ENCODE data around the gene SNX5. TPM values are rescaled to one million over a fixed set of nuclear protein-coding genes. Genes with fewer than 3 reads are reported as not detected.

The SNX5 gene
- total RNA-seq, 2 donors from 2014 or later, result 175 to 201 TPM

GRCh38 chr20:17959257-17959627 lies 9.4 kb downstream of the SNX5 start:
- ATAC-seq (replicated peaks), result peak; percentile 56
- Mint-ChIP-seq H3K4me1 (peaks cover 53% of the 10 kb centered on the region), H3K27me3 (no peaks in the 10 kb centered on the region), H3K4me3 (peak overlapping the region; percentile 98), H3K36me3 (ENCODE audit: low read depth) (peaks cover 99% of the 10 kb centered on the region), H3K9me3 (no peaks in the 10 kb centered on the region), H3K27ac (peak overlapping the region; percentile 79)

GRCh38 chr20:17958373-17959256 lies 10.0 kb downstream of the SNX5 start:
- peak overlapping the region; percentile 79 for H3K27ac Mint-ChIP-seq
- peak overlapping the region; percentile 98 for H3K4me3 Mint-ChIP-seq
- no peaks in the 10 kb centered on the region for H3K9me3 Mint-ChIP-seq
- no peak for ATAC-seq (replicated peaks)
- H3K4me1 Mint-ChIP-seq, result peaks cover 49% of the 10 kb centered on the region
- H3K27me3 Mint-ChIP-seq, result no peaks in the 10 kb centered on the region
- peaks cover 99% of the 10 kb centered on the region for H3K36me3 Mint-ChIP-seq (ENCODE audit: low read depth)

- H3K27ac Mint-ChIP-seq, result peak overlapping the region; percentile 38
- ATAC-seq (replicated peaks), result no peak
- H3K4me3 Mint-ChIP-seq, result peak overlapping the region; percentile 98
- H3K9me3 Mint-ChIP-seq, result no peaks in the 10 kb centered on the region
- H3K36me3 Mint-ChIP-seq (ENCODE audit: low read depth), result peaks cover 99% of the 10 kb centered on the region
- H3K27me3 Mint-ChIP-seq, result no peaks in the 10 kb centered on the region
- H3K4me1 Mint-ChIP-seq, result peaks cover 41% of the 10 kb centered on the region
Observed at GRCh38 chr20:17957505-17958363, 10.9 kb downstream of the SNX5 start.

GRCh38 chr20:17956099-17956685 lies 12.4 kb downstream of the SNX5 start:
- H3K4me1 Mint-ChIP-seq, result peaks cover 26% of the 10 kb centered on the region
- H3K27ac Mint-ChIP-seq, result peak overlapping the region; percentile 57
- ATAC-seq (replicated peaks), result no peak
- H3K9me3 Mint-ChIP-seq, result no peaks in the 10 kb centered on the region
- H3K36me3 Mint-ChIP-seq (ENCODE audit: low read depth), result peaks cover 99% of the 10 kb centered on the region
- H3K27me3 Mint-ChIP-seq, result no peaks in the 10 kb centered on the region
- no peak overlapping the region for H3K4me3 Mint-ChIP-seq

GRCh38 chr20:17955302-17955701 lies 13.3 kb downstream of the SNX5 start:
- H3K27ac Mint-ChIP-seq, result peak overlapping the region; percentile 57
- H3K4me1 Mint-ChIP-seq, result peaks cover 23% of the 10 kb centered on the region

GRCh38 chr20:17953935-17954334 lies 14.7 kb downstream of the SNX5 start:
- Mint-ChIP-seq H3K9me3 (no peaks in the 10 kb centered on the region), H3K27ac (peak overlapping the region; percentile 47), H3K4me1 (peaks cover 12% of the 10 kb centered on the region), H3K4me3 (no peak overlapping the region), H3K27me3 (no peaks in the 10 kb centered on the region), H3K36me3 (ENCODE audit: low read depth) (peaks cover 100% of the 10 kb centered on the region)
- ATAC-seq (replicated peaks), result no peak

More at GRCh38 chr20:17955302-17955701, 13.3 kb downstream of the SNX5 start:
- Mint-ChIP-seq H3K9me3 (no peaks in the 10 kb centered on the region), H3K27me3 (no peaks in the 10 kb centered on the region), H3K36me3 (ENCODE audit: low read depth) (peaks cover 99% of the 10 kb centered on the region), H3K4me3 (no peak overlapping the region)
- peak; percentile 13 for ATAC-seq (replicated peaks)

GRCh38 chr20:17952692-17953684 lies 15.6 kb downstream of the SNX5 start:
- no peak for ATAC-seq (replicated peaks)
- Mint-ChIP-seq H3K4me3 (no peak overlapping the region), H3K27me3 (no peaks in the 10 kb centered on the region), H3K4me1 (peaks cover 6% of the 10 kb centered on the region), H3K36me3 (ENCODE audit: low read depth) (peaks cover 100% of the 10 kb centered on the region), H3K27ac (no peak overlapping the region), H3K9me3 (no peaks in the 10 kb centered on the region)

- Mint-ChIP-seq H3K4me1 (no peaks in the 10 kb centered on the region), H3K4me3 (no peak overlapping the region), H3K27ac (no peak overlapping the region), H3K36me3 (ENCODE audit: low read depth) (peaks cover 100% of the 10 kb centered on the region), H3K9me3 (no peaks in the 10 kb centered on the region), H3K27me3 (no peaks in the 10 kb centered on the region)
- ATAC-seq (replicated peaks), result no peak
Observed at GRCh38 chr20:17951323-17951722, 17.3 kb downstream of the SNX5 start.

GRCh38 chr20:17950670-17951069 lies 17.9 kb downstream of the SNX5 start:
- Mint-ChIP-seq H3K36me3 (ENCODE audit: low read depth) (peaks cover 100% of the 10 kb centered on the region), H3K27me3 (no peaks in the 10 kb centered on the region), H3K4me3 (no peak overlapping the region), H3K4me1 (no peaks in the 10 kb centered on the region), H3K27ac (no peak overlapping the region), H3K9me3 (no peaks in the 10 kb centered on the region)
- ATAC-seq (replicated peaks), result no peak

- Mint-ChIP-seq H3K4me3 (no peak overlapping the region), H3K36me3 (ENCODE audit: low read depth) (peaks cover 100% of the 10 kb centered on the region), H3K27ac (no peak overlapping the region), H3K4me1 (no peaks in the 10 kb centered on the region), H3K9me3 (no peaks in the 10 kb centered on the region), H3K27me3 (no peaks in the 10 kb centered on the region)
- no peak for ATAC-seq (replicated peaks)
Observed at GRCh38 chr20:17949899-17950298, 18.7 kb downstream of the SNX5 start.

- Mint-ChIP-seq H3K27ac (no peak overlapping the region), H3K4me3 (no peak overlapping the region), H3K27me3 (no peaks in the 10 kb centered on the region), H3K9me3 (no peaks in the 10 kb centered on the region), H3K4me1 (no peaks in the 10 kb centered on the region), H3K36me3 (ENCODE audit: low read depth) (peaks cover 100% of the 10 kb centered on the region)
- no peak for ATAC-seq (replicated peaks)
Observed at GRCh38 chr20:17948442-17948841, 20.2 kb downstream of the SNX5 start.

- Mint-ChIP-seq H3K4me3 (no peak overlapping the region), H3K4me1 (peaks cover 1% of the 10 kb centered on the region), H3K36me3 (ENCODE audit: low read depth) (peaks cover 100% of the 10 kb centered on the region), H3K27me3 (no peaks in the 10 kb centered on the region), H3K9me3 (no peaks in the 10 kb centered on the region), H3K27ac (no peak overlapping the region)
- ATAC-seq (replicated peaks), result no peak
Observed at GRCh38 chr20:17947474-17947815, 21.1 kb downstream of the SNX5 start.

GRCh38 chr20:17946572-17947473 lies 21.8 kb downstream of the SNX5 start:
- no peak overlapping the region for H3K4me3 Mint-ChIP-seq
- peak overlapping the region; percentile 54 for H3K27ac Mint-ChIP-seq
- peaks cover 100% of the 10 kb centered on the region for H3K36me3 Mint-ChIP-seq (ENCODE audit: low read depth)
- H3K27me3 Mint-ChIP-seq, result no peaks in the 10 kb centered on the region
- H3K4me1 Mint-ChIP-seq, result peaks cover 7% of the 10 kb centered on the region
- ATAC-seq (replicated peaks), result no peak
- no peaks in the 10 kb centered on the region for H3K9me3 Mint-ChIP-seq
